Suprapubic skin (tissue), 3 donors: ENCODE results near the gene NAE1.

ENCODE experiments used
- CTCF ChIP-seq, 2 donors: fragments of 200-600 bp in 1 of 2; fragments of 450-650 bp in 1 of 2; sonication (generic) in 1 of 2; IDR thresholded peaks; one replicate each; pipeline ENCODE4 v1.5.1; 2016 to 2019; ENCODE audit warnings: antibody characterized with exemption in 2 of 2, mild to moderate bottlenecking in 1 of 2, moderate library complexity in 1 of 2
- EP300 ChIP-seq: sonication (generic); formaldehyde crosslinking; IDR thresholded peaks from one replicate; pipeline ENCODE4 v1.6.1; 2017; ENCODE audit warnings: antibody characterized with exemption

GRCh38 chr16:66878067-66878466 lies 47.3 kb upstream of the NAE1 start:
- TF ChIP-seq CTCF (IDR thresholded peaks at IDR 0.05) (no peak), EP300 (no peak)
